Endodermal cell (in vitro differentiated cells): ENCODE results near the gene DOCK9. TPM values are rescaled to one million over a fixed set of nuclear protein-coding genes. Genes with fewer than 3 reads are reported as not detected.

Experiments
- DNase-seq: peaks from one replicate; pipeline ENCODE4 v3.0.0-alpha.2; 2017
- H3K27ac ChIP-seq: 2 replicates; pipeline ENCODE4 v1.5.1; 2013; ENCODE audit warnings: mild to moderate bottlenecking, low read depth, low read length, moderate library complexity
- H3K27me3 ChIP-seq: 2 replicates; pipeline ENCODE4 v1.6.1; 2013; ENCODE audit warnings: mild to moderate bottlenecking, low read length, moderate library complexity; ENCODE audit not compliant: insufficient read depth, control insufficient read depth, poor library complexity, severe bottlenecking
- H3K36me3 ChIP-seq: 2 replicates; pipeline ENCODE4 v1.7.0; 2013; ENCODE audit warnings: mild to moderate bottlenecking, low read length, moderate library complexity; ENCODE audit not compliant: control insufficient read depth, insufficient read depth
- H3K4me1 ChIP-seq: one replicate; pipeline ENCODE4 v1.7.0; 2013; ENCODE audit warnings: low read length; ENCODE audit not compliant: control insufficient read depth, insufficient read depth
- H3K4me3 ChIP-seq: 2 replicates; pipeline ENCODE4 v1.5.1; 2013; ENCODE audit warnings: mild to moderate bottlenecking, low read length, moderate library complexity
- H3K9ac ChIP-seq: 2 replicates; pipeline ENCODE4 v1.6.1; 2013; ENCODE audit warnings: mild to moderate bottlenecking, low read length, moderate library complexity; ENCODE audit not compliant: poor library complexity, severe bottlenecking; ENCODE audit errors: extremely low read depth
- H3K9me3 ChIP-seq: 2 replicates; pipeline ENCODE4 v1.6.1; 2013; ENCODE audit warnings: mild to moderate bottlenecking, low read length, moderate library complexity; ENCODE audit not compliant: control insufficient read depth
- H3K27ac Mint-ChIP-seq: 2 replicates; pipeline ENCODE4 v1.8.0; 2020; ENCODE audit warnings: mixed read lengths
- H3K27me3 Mint-ChIP-seq: 2 replicates; pipeline ENCODE4 v1.8.0; 2021; ENCODE audit warnings: mild to moderate bottlenecking, mixed read lengths; ENCODE audit not compliant: insufficient read depth
- H3K36me3 Mint-ChIP-seq: 2 replicates; pipeline ENCODE4 v1.8.0; 2020; ENCODE audit warnings: low read depth, mixed read lengths
- H3K4me1 Mint-ChIP-seq: 2 replicates; pipeline ENCODE4 v1.8.0; 2020; ENCODE audit warnings: mixed read lengths
- H3K4me3 Mint-ChIP-seq: 2 replicates; pipeline ENCODE4 v1.8.0; 2020; ENCODE audit warnings: mild to moderate bottlenecking, moderate library complexity, mixed read lengths
- H3K9me3 Mint-ChIP-seq: 2 replicates; pipeline ENCODE4 v1.8.0; 2020; ENCODE audit warnings: mild to moderate bottlenecking, mixed read lengths
- WGBS, 2 experiments: methylation state at CpG; one replicate each; pipeline versions ENCODE4 v1.1.5 to v1.1.7; 2013; ENCODE audit warnings: missing lambda C conversion rate in 2 of 2, mixed read lengths in 1 of 2; ENCODE audit not compliant: insufficient coverage in 1 of 2, insufficient read length in 1 of 2; 5-methylcytosine and 5-hydroxymethylcytosine counted together
- total RNA-seq, 2 donors: library from RNA; stranded (reverse); fragmentation: NEBNext Ultra II Directional in 1 of 2; extraction: Animal tissue kit (Norgen Biotek cat#: 25700) in 1 of 2; gene quantifications; 2 replicates in 1 of 2; 3 replicates in 1 of 2; pipeline ENCODE4 v1.2.1, GENCODE V29; 2021
- TF ChIP-seq, protein P1 (sequence below): fragments of 200-600 bp; sonication (generic); conservative IDR thresholded peaks from 2 replicates; pipeline ENCODE4 v1.5.0; 2021; ENCODE audit warnings: antibody characterized with exemption, mild to moderate bottlenecking

The DOCK9 gene
- total RNA-seq, 2 donors from 2014 or later: 15.6 to 22.5 TPM

DNA sequence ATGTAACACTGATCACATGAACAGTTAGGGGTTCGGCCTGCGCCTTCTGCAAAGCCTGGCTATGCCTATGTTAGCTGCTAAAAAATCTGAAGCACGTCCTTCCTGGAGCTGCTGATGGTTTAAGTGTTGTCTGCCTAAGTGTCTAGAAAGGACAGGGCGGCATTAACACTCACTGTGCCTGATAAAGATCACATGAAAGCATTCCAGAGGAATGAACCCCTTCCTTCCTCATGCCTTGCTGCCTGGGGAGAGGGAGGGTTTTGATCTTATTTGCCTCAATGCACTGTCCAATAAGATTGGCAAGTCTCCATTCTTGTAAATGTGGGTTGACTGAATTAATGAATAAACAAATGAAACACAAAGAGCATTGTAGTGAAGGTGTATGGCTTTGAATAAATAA is 5.2 kb downstream of the DOCK9 start:
- Mint-ChIP-seq H3K9me3 (no peaks in the 10 kb centered on the region), H3K27me3 (no peaks in the 10 kb centered on the region), H3K4me3 (no peak overlapping the region), H3K4me1 (peaks cover 39% of the 10 kb centered on the region), H3K27ac (peak overlapping the region; percentile 18), H3K36me3 (no peaks in the 10 kb centered on the region)
- 38 to 85% methylated on average over 1 to 4 of the region's 4 CpGs for WGBS, 2 experiments
- TF ChIP-seq, protein P1, sequence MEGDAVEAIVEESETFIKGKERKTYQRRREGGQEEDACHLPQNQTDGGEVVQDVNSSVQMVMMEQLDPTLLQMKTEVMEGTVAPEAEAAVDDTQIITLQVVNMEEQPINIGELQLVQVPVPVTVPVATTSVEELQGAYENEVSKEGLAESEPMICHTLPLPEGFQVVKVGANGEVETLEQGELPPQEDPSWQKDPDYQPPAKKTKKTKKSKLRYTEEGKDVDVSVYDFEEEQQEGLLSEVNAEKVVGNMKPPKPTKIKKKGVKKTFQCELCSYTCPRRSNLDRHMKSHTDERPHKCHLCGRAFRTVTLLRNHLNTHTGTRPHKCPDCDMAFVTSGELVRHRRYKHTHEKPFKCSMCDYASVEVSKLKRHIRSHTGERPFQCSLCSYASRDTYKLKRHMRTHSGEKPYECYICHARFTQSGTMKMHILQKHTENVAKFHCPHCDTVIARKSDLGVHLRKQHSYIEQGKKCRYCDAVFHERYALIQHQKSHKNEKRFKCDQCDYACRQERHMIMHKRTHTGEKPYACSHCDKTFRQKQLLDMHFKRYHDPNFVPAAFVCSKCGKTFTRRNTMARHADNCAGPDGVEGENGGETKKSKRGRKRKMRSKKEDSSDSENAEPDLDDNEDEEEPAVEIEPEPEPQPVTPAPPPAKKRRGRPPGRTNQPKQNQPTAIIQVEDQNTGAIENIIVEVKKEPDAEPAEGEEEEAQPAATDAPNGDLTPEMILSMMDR: no peak
- Histone ChIP-seq H3K4me1 (peaks cover 22% of the 10 kb centered on the region), H3K27me3 (no peaks in the 10 kb centered on the region), H3K27ac (peak overlapping the region; percentile 46), H3K4me3 (no peak overlapping the region), H3K9ac (no peak overlapping the region), H3K9me3 (no peaks in the 10 kb centered on the region), H3K36me3 (no peaks in the 10 kb centered on the region)
- DNase-seq: no peak

DNA sequence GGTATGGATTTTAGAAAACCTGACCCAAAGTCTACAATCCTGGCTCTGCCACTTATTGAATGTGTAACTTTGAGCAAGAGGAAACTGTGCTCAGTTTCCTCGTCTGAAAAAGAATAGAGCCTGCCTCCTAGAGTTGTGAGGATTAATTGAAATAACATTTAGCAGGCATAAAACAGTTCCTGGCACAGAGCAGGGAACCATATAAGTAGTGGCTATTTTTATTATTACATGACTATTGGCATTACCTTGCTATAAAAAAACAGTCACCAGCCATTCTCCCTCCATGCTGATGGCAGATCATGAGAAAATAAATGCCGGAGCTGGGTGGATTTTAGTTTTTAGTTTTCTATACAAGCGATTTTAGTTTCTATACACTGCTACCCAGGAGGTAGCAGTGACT is 5.8 kb downstream of the DOCK9 start:
- Histone ChIP-seq H3K9ac (no peak overlapping the region), H3K4me3 (no peak overlapping the region), H3K27ac (no peak overlapping the region), H3K9me3 (no peaks in the 10 kb centered on the region), H3K4me1 (peaks cover 16% of the 10 kb centered on the region), H3K36me3 (no peaks in the 10 kb centered on the region), H3K27me3 (no peaks in the 10 kb centered on the region)
- no peaks in the 10 kb centered on the region for H3K27me3 Mint-ChIP-seq
- H3K27ac Mint-ChIP-seq: no peak overlapping the region
- peaks cover 33% of the 10 kb centered on the region for H3K4me1 Mint-ChIP-seq
- DNase-seq: no peak
- no peak overlapping the region for H3K4me3 Mint-ChIP-seq
- no peaks in the 10 kb centered on the region for H3K36me3 Mint-ChIP-seq
- no peaks in the 10 kb centered on the region for H3K9me3 Mint-ChIP-seq
- WGBS, 2 experiments: 82% methylated on average over 3 of the region's 3 CpGs; no CpG with 5 or more reads in 1 of the 2 experiments
- TF ChIP-seq, protein P1: no peak

GRCh38 chr13:98970330-98970729 is 7.5 kb downstream of the DOCK9 start:
- Histone ChIP-seq H3K9ac (no peak overlapping the region), H3K36me3 (no peaks in the 10 kb centered on the region), H3K4me3 (no peak overlapping the region), H3K9me3 (no peaks in the 10 kb centered on the region), H3K27me3 (no peaks in the 10 kb centered on the region), H3K27ac (no peak overlapping the region), H3K4me1 (peaks cover under 1% of the 10 kb centered on the region)
- Mint-ChIP-seq H3K4me1 (peaks cover 16% of the 10 kb centered on the region), H3K27me3 (no peaks in the 10 kb centered on the region), H3K36me3 (no peaks in the 10 kb centered on the region), H3K4me3 (no peak overlapping the region), H3K27ac (no peak overlapping the region), H3K9me3 (no peaks in the 10 kb centered on the region)
- TF ChIP-seq, protein P1: no peak
- DNase-seq: no peak
- WGBS, 2 experiments: 94 to 96% methylated on average over 4 to 5 of the region's 5 CpGs
